Fibroblast of the aortic adventitia (primary cell): ENCODE data around the gene ANXA10. TPM values are rescaled to one million over a fixed set of nuclear protein-coding genes. Genes with fewer than 3 reads are reported as not detected.

Source experiments
- DNase-seq: peaks from one replicate; pipeline ENCODE4 v3.0.0-alpha.2; 2010; ENCODE audit warnings: low read depth
- H3K4me3 ChIP-seq: 2 replicates; pipeline ENCODE4 v1.5.1; 2011; ENCODE audit warnings: low read depth, mild to moderate bottlenecking, control low read depth, low read length, moderate library complexity
- total RNA-seq: library from RNA; depleted of rRNA; stranded (reverse); fragments of >200 nt; gene quantifications from 2 replicates; pipeline ENCODE4 v1.2.3, GENCODE V29; 2012; ENCODE audit warnings: low replicate concordance
- TF ChIP-seq, protein P1 (sequence below): IDR thresholded peaks from 2 replicates; pipeline ENCODE4 v1.5.1; 2011; ENCODE audit warnings: mild to moderate bottlenecking, low read length, control low read depth, inconsistent platforms; ENCODE audit not compliant: insufficient read depth

Gene ANXA10
- total RNA-seq, 1 donor, result 83.5 TPM

DNA sequence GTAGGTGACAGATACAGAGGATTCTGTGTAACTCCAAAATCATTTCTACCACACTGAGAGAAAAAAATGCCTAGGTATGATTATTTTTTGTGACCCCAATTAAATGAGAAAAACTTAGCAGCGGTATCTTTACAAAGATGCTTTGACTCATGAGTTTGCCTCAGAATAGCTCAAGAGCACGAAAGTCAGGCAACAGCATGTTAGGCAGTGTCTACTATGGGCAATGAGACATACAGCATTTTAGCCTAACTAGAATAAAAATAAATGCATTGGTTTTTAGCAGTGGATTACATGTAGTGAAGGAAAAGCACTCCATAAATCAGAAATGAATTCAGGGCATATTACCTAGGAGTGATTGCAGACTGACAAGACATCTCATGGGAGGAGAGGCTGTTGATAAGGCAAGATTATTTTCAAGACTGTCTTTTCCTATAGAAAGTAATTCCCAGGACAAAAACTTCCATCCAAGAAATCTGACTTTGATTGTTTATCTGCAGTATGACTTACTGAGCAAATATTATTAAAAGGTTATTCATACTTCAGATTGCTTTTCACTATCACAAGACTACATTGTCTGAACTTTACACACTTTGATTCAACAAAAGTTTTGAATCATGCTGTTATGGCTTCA lies 3.6 kb downstream of the ANXA10 start:
- peak; percentile 83 for DNase-seq
- TF ChIP-seq, protein P1, sequence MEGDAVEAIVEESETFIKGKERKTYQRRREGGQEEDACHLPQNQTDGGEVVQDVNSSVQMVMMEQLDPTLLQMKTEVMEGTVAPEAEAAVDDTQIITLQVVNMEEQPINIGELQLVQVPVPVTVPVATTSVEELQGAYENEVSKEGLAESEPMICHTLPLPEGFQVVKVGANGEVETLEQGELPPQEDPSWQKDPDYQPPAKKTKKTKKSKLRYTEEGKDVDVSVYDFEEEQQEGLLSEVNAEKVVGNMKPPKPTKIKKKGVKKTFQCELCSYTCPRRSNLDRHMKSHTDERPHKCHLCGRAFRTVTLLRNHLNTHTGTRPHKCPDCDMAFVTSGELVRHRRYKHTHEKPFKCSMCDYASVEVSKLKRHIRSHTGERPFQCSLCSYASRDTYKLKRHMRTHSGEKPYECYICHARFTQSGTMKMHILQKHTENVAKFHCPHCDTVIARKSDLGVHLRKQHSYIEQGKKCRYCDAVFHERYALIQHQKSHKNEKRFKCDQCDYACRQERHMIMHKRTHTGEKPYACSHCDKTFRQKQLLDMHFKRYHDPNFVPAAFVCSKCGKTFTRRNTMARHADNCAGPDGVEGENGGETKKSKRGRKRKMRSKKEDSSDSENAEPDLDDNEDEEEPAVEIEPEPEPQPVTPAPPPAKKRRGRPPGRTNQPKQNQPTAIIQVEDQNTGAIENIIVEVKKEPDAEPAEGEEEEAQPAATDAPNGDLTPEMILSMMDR, result no peak
- H3K4me3 ChIP-seq, result peak overlapping the region; percentile 41

GRCh38 chr4:168096407-168096784 lies 4.1 kb downstream of the ANXA10 start:
- H3K4me3 ChIP-seq, result peak overlapping the region; percentile 52
- DNase-seq, result no peak
- TF ChIP-seq, protein P1, result no peak

- peak overlapping the region; percentile 36 for H3K4me3 ChIP-seq
- TF ChIP-seq, protein P1, result no peak
- DNase-seq, result peak; percentile 77
Observed at GRCh38 chr4:168097161-168097560, 4.8 kb downstream of the ANXA10 start.

- DNase-seq, result peak; percentile 72
- no peak overlapping the region for H3K4me3 ChIP-seq
- TF ChIP-seq, protein P1, result no peak
Observed at GRCh38 chr4:168098248-168098717, 5.9 kb downstream of the ANXA10 start.

- TF ChIP-seq, protein P1, result no peak
- DNase-seq, result no peak
- H3K4me3 ChIP-seq, result no peak overlapping the region
Observed at GRCh38 chr4:168099195-168099594, 6.9 kb downstream of the ANXA10 start.

DNA sequence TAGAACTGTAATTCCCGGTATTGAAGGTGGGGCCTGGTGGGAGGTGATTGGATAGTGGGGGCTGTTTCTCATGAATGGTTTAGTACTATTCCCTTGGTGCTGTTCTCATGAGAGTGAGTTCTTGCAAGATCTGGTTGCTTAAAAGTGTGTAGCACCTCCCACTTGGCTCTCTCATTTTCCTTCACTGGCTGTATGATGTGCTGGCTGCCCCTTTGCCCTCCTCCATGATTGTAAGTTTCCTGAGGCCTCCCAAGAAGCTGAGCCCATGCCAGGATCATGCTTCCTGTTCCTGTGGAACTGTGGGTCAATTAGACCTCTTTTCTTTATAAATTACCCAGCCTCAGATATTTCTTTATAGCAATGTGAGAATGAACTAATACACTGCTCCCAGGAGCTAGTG lies 8.7 kb downstream of the ANXA10 start:
- peak; percentile 60 for DNase-seq
- TF ChIP-seq, protein P1, result no peak
- no peak overlapping the region for H3K4me3 ChIP-seq

GRCh38 chr4:168102403-168102802 lies 10.1 kb downstream of the ANXA10 start:
- TF ChIP-seq, protein P1, result no peak

More at GRCh38 chr4:168102403-168102802, 10.1 kb downstream of the ANXA10 start:
- no peak for DNase-seq
- no peak overlapping the region for H3K4me3 ChIP-seq
